Upper lobe of left lung (tissue), 6 donors: ENCODE data around the gene PTDSS2. TPM values are rescaled to one million over a fixed set of nuclear protein-coding genes. Genes with fewer than 3 reads are reported as not detected.
"Not testable (repeated sequence)": the region's sequence is repeated elsewhere in the genome, so short reads cannot be mapped to it uniquely, and the experiment has no call there.

Experiments
- ATAC-seq, 2 donors: fragments of 200-7000 bp; cut with Tn5 transposase; one replicate each; pipeline ENCODE4 v1.9.1; 2022; ENCODE audit warnings: mild to moderate bottlenecking in 2 of 2, moderate library complexity in 2 of 2; ENCODE audit not compliant: low FRiP score in 2 of 2
- DNase-seq, 2 donors: peaks; one replicate each; pipeline ENCODE4 v3.0.0-alpha.2; 2019 to 2020
- H3K27ac ChIP-seq, 4 donors: fragments of 200-600 bp; sonication (generic); one replicate each; pipeline ENCODE4 v1.5.1; 2016 to 2019
- H3K27me3 ChIP-seq, 4 donors: fragments of 200-600 bp; sonication (generic); one replicate each; pipeline ENCODE4 v1.5.1; 2017 to 2019
- H3K36me3 ChIP-seq, 4 donors: fragments of 200-600 bp; sonication (generic); one replicate each; pipeline ENCODE4 v1.5.1; 2016 to 2019
- H3K4me1 ChIP-seq, 4 donors: fragments of 200-600 bp; sonication (generic); one replicate each; pipeline ENCODE4 v1.5.1; 2018 to 2019
- H3K4me3 ChIP-seq, 4 donors: fragments of 200-600 bp; sonication (generic); one replicate each; pipeline ENCODE4 v1.5.1; 2017 to 2019; ENCODE audit warnings: mild to moderate bottlenecking in 2 of 4, moderate library complexity in 1 of 4
- H3K9me3 ChIP-seq, 4 donors: fragments of 200-600 bp; sonication (generic); one replicate each; pipeline ENCODE4 v1.5.1; 2018 to 2019
- CTCF ChIP-seq, 6 experiments: fragments of 450-650 bp in 4 of 6; fragments of 200-600 bp in 2 of 6; sonication (generic) in 2 of 6; IDR thresholded peaks; one replicate each; pipeline ENCODE4 v1.5.1; 2016 to 2019; ENCODE audit warnings: antibody characterized with exemption in 6 of 6
- EP300 ChIP-seq, 4 donors: sonication (generic); formaldehyde crosslinking; IDR thresholded peaks; one replicate each; pipeline ENCODE4 v1.5.1; 2017; ENCODE audit warnings: antibody characterized with exemption in 4 of 4, control low read depth in 2 of 4
- POLR2A ChIP-seq, 4 donors: fragments of 450-650 bp; IDR thresholded peaks; one replicate each; pipeline ENCODE4 v1.5.1; 2016 to 2017; ENCODE audit warnings: antibody characterized with exemption in 4 of 4, mild to moderate bottlenecking in 2 of 4
- POLR2AphosphoS5 ChIP-seq, 2 donors: sonication (generic); formaldehyde crosslinking; IDR thresholded peaks; one replicate each; pipeline ENCODE4 v1.5.1; 2017; ENCODE audit warnings: antibody characterized with exemption in 2 of 2
- WGBS, 2 donors: methylation state at CpG; one replicate each; pipeline ENCODE4 v1.1.5; 2017 to 2018; 5-methylcytosine and 5-hydroxymethylcytosine counted together
- total RNA-seq, 6 donors: library from RNA; depleted of rRNA in 4 of 6; stranded (reverse); fragments of >200 nt in 4 of 6; gene quantifications; one replicate each; pipeline versions ENCODE4 v1.1.0 to v1.2.1, GENCODE V29; 2016 to 2021
- donor health status: DM: no; HTN: no; CAD: no; lungs with moderate emphysema.
- donor health status: DM: no; HTN: yes; CAD: no; lungs with severe emphysema.

The PTDSS2 gene
- total RNA-seq, 6 donors from 2014 or later, result 29.6 to 188 (median 45.1) TPM

GRCh38 chr11:468493-468892 is 18.4 kb downstream of the PTDSS2 start:
- TF ChIP-seq CTCF (IDR thresholded peaks at IDR 0.05) (no peak), POLR2AphosphoS5 (IDR thresholded peaks at IDR 0.05) (no peak), EP300 (IDR thresholded peaks at IDR 0.05) (no peak), POLR2A (IDR thresholded peaks at IDR 0.05) (no peak)
- peak overlapping the region; percentile 83 to 91 (median 90) for H3K27ac ChIP-seq
- peaks cover 18 to 35% (median 25%) of the 10 kb centered on the region in 4 donors for H3K4me1 ChIP-seq
- H3K4me3 ChIP-seq, result no peak overlapping the region
- DNase-seq, result no peak
- H3K27me3 ChIP-seq, result no peaks in the 10 kb centered on the region
- no peaks in the 10 kb centered on the region for H3K9me3 ChIP-seq
- H3K36me3 ChIP-seq, result peaks cover 0 to 6% (median 0%) of the 10 kb centered on the region in 4 donors
- no peak for ATAC-seq
- 53 to 58% methylated on average over 6 of the region's 6 CpGs for WGBS, 2 donors

- not testable (repeated sequence) for H3K9me3 ChIP-seq, DNase-seq, H3K36me3 ChIP-seq, H3K27me3 ChIP-seq
- peak overlapping the region; percentile 83 to 91 (median 90) for H3K27ac ChIP-seq
- H3K4me3 ChIP-seq, result peak overlapping the region in 3 of 4 donors; percentile 29 to 41 (median 38)
- peaks cover 18 to 35% (median 25%) of the 10 kb centered on the region in 4 donors for H3K4me1 ChIP-seq
- ATAC-seq, result peak in 1 of 2 donors; percentile 5
- 35 to 37% methylated on average over 17 to 19 of the region's 19 CpGs for WGBS, 2 donors
These were observed 19.1 kb downstream of the PTDSS2 start for GRCh38 chr11:469026-469683.

GRCh38 chr11:469684-470560 is 19.8 kb downstream of the PTDSS2 start:
- no peaks in the 10 kb centered on the region for H3K27me3 ChIP-seq
- peak; percentile 82 to 89 for ATAC-seq
- H3K27ac ChIP-seq, result peak overlapping the region; percentile 83 to 91 (median 90)
- DNase-seq, result peak; percentile 84 to 86
- 46 to 51% methylated on average over 21 to 26 of the region's 28 CpGs for WGBS, 2 donors
- TF ChIP-seq CTCF (IDR thresholded peaks at IDR 0.05) (peak in 5 of 6 experiments; percentile 32 to 43 (median 41)), POLR2A (IDR thresholded peaks at IDR 0.05) (peak in 2 of 4 donors; percentile 40 to 74), POLR2AphosphoS5 (IDR thresholded peaks at IDR 0.05) (peak; percentile 68 to 86), EP300 (IDR thresholded peaks at IDR 0.05) (peak in 3 of 4 donors; percentile 30 to 85 (median 47))
- peak overlapping the region in 3 of 4 donors; percentile 29 to 41 (median 38) for H3K4me3 ChIP-seq
- H3K9me3 ChIP-seq, result no peaks in the 10 kb centered on the region
- peaks cover 0 to 4% (median 0%) of the 10 kb centered on the region in 4 donors for H3K36me3 ChIP-seq
- peaks cover 18 to 35% (median 25%) of the 10 kb centered on the region in 4 donors for H3K4me1 ChIP-seq

- H3K9me3 ChIP-seq, result no peaks in the 10 kb centered on the region
- H3K36me3 ChIP-seq, result no peaks in the 10 kb centered on the region
- peaks cover 18 to 30% (median 25%) of the 10 kb centered on the region in 4 donors for H3K4me1 ChIP-seq
- no peaks in the 10 kb centered on the region for H3K27me3 ChIP-seq
- TF ChIP-seq POLR2A (IDR thresholded peaks at IDR 0.05), result no peak
- no peak for TF ChIP-seq POLR2AphosphoS5 (IDR thresholded peaks at IDR 0.05)
- TF ChIP-seq CTCF (IDR thresholded peaks at IDR 0.05), result no peak
- no peak for TF ChIP-seq EP300 (IDR thresholded peaks at IDR 0.05)
- WGBS, 2 donors, result 91 to 95% methylated on average over 49 to 61 of the region's 61 CpGs
- ATAC-seq, result no peak
- peak overlapping the region; percentile 64 to 91 (median 86) for H3K27ac ChIP-seq
- H3K4me3 ChIP-seq, result no peak overlapping the region
- peak in 1 of 2 donors; percentile 79 for DNase-seq
These were observed 21.5 kb downstream of the PTDSS2 start for GRCh38 chr11:471468-472145.
